Measurements from ENCODE around the gene FMN1. TPM values are rescaled to one million over a fixed set of nuclear protein-coding genes. Genes with fewer than 3 reads are reported as not detected.

The FMN1 gene
- polyA plus RNA-seq, 4 donors = 0.54 to 2.1 (median 0.86) TPM

DNA sequence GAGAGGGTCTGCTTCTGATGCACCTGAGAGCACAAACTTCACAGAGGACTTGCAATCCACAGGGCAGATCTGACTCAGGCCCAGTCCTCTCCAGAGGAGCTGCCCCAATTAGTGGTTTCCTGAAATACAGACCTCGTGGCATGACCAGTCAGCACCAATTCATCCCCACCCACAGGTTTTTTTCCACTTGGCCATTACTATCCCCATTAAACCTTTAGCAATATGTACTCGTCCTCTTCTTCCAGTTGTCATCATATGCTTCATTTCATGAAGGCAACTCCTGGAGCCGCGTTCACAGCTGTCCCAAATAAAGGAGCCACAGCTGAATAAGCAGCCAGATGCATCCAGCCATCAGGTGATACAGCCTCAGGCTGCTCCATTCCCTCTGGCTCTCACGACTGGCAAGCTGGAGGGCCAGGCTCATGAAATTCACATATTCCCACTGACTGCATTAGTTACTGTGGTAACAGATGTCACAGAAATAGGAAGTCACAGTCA is 163.1 kb downstream of the FMN1 start:
- no peak for DNase-seq
- Histone ChIP-seq H3K4me1 (ENCODE audit: control insufficient read depth in 3 of 3, insufficient read depth in 2 of 3, low read depth in 1 of 3, low read length in 2 of 3) (no peaks in the 10 kb centered on the region), H3K9me3 (ENCODE audit: control insufficient read depth in 2 of 2, insufficient read depth in 1 of 2, low read depth in 1 of 2, low read length in 1 of 2) (no peaks in the 10 kb centered on the region), H3K27ac (ENCODE audit: low read depth in 1 of 3, low read length in 2 of 3) (no peak overlapping the region), H3K36me3 (ENCODE audit: control insufficient read depth in 3 of 3, insufficient read depth in 2 of 3, low read depth in 1 of 3, low read length in 3 of 3) (no peaks in the 10 kb centered on the region), H3K27me3 (ENCODE audit: control insufficient read depth in 3 of 3, insufficient read depth in 3 of 3, low read length in 3 of 3) (no peaks in the 10 kb centered on the region), H3K4me3 (ENCODE audit: low read depth in 1 of 3, low read length in 3 of 3) (no peak overlapping the region)
- WGBS, 3 donors = 70 to 91% (median 73%) methylated on average over 5 of the region's 5 CpGs
- FAIRE-seq = no peak

DNA sequence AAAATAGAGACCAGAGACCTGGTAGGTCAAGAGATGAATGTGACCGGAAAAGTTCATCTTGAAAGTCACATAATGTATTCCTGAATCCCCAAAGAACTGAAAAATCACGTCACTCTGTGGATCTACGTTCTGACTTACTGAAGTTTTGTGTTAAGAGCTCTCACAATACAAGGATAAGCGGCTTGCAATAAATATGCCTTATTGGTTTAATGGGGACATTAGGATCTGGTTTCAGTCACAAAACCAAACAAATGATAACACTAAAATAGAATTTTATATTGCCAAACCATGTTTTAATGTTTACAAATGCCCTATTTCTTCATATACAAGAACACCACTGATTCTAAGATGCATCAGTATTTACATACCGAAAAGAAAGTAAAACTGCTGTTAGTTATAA is 164.2 kb downstream of the FMN1 start:
- no peak for FAIRE-seq
- H3K27ac ChIP-seq (ENCODE audit: low read depth in 1 of 3, low read length in 2 of 3) = no peak overlapping the region
- WGBS, 3 donors = 90 to 92% (median 92%) methylated on average over 5 of the region's 5 CpGs
- no peaks in the 10 kb centered on the region for H3K4me1 ChIP-seq (ENCODE audit: control insufficient read depth in 3 of 3, insufficient read depth in 2 of 3, low read depth in 1 of 3, low read length in 2 of 3)
- H3K27me3 ChIP-seq (ENCODE audit: control insufficient read depth in 3 of 3, insufficient read depth in 3 of 3, low read length in 3 of 3) = no peaks in the 10 kb centered on the region
- no peak for DNase-seq
- no peaks in the 10 kb centered on the region for H3K36me3 ChIP-seq (ENCODE audit: control insufficient read depth in 3 of 3, insufficient read depth in 2 of 3, low read depth in 1 of 3, low read length in 3 of 3)
- H3K9me3 ChIP-seq (ENCODE audit: control insufficient read depth in 2 of 2, insufficient read depth in 1 of 2, low read depth in 1 of 2, low read length in 1 of 2) = no peaks in the 10 kb centered on the region
- no peak overlapping the region for H3K4me3 ChIP-seq (ENCODE audit: low read depth in 1 of 3, low read length in 3 of 3)

DNA sequence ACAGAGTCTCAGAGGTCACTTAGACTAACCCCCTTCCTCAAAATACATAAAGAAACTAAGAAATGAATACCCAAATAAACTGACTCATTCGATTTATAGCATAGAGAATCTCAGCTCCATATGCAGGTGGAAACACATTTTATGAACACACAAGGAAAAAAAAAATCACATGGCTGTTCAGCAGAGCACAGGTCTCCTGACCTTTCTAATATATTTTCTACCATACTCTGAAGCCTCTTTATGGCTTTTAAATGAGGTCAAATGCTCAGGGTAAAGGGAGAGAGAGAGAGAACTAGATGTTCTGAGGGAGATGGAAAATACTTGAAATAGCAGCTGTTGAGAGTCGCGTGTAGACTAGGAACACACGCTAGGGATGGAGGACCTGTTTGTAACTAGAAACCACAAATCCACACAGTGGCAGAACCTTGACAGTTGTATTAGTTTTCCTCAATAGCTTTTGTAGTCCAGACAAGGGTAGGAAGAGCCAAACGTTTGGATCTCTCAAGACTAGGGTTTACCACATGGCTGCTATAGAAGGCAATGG is 165.3 kb downstream of the FMN1 start:
- FAIRE-seq = no peak
- no peak overlapping the region for H3K27ac ChIP-seq (ENCODE audit: low read depth in 1 of 3, low read length in 2 of 3)

GRCh38 chr15:33028495-33028894 is 166.0 kb downstream of the FMN1 start:
- Histone ChIP-seq H3K4me3 (ENCODE audit: low read depth in 1 of 3, low read length in 3 of 3) (no peak overlapping the region), H3K27ac (ENCODE audit: low read depth in 1 of 3, low read length in 2 of 3) (no peak overlapping the region), H3K4me1 (ENCODE audit: control insufficient read depth in 3 of 3, insufficient read depth in 2 of 3, low read depth in 1 of 3, low read length in 2 of 3) (no peaks in the 10 kb centered on the region), H3K36me3 (ENCODE audit: control insufficient read depth in 3 of 3, insufficient read depth in 2 of 3, low read depth in 1 of 3, low read length in 3 of 3) (no peaks in the 10 kb centered on the region), H3K9me3 (ENCODE audit: control insufficient read depth in 2 of 2, insufficient read depth in 1 of 2, low read depth in 1 of 2, low read length in 1 of 2) (no peaks in the 10 kb centered on the region), H3K27me3 (ENCODE audit: control insufficient read depth in 3 of 3, insufficient read depth in 3 of 3, low read length in 3 of 3) (no peaks in the 10 kb centered on the region)
- WGBS, 3 donors = 74 to 84% (median 78%) methylated on average over 4 of the region's 4 CpGs
- DNase-seq (no peak), FAIRE-seq (no peak)

More for the DNA sequence above, 165.3 kb downstream of the FMN1 start:
- no peaks in the 10 kb centered on the region for H3K9me3 ChIP-seq (ENCODE audit: control insufficient read depth in 2 of 2, insufficient read depth in 1 of 2, low read depth in 1 of 2, low read length in 1 of 2)
- no peaks in the 10 kb centered on the region for H3K27me3 ChIP-seq (ENCODE audit: control insufficient read depth in 3 of 3, insufficient read depth in 3 of 3, low read length in 3 of 3)
- H3K36me3 ChIP-seq (ENCODE audit: control insufficient read depth in 3 of 3, insufficient read depth in 2 of 3, low read depth in 1 of 3, low read length in 3 of 3) = no peaks in the 10 kb centered on the region
- H3K4me3 ChIP-seq (ENCODE audit: low read depth in 1 of 3, low read length in 3 of 3) = no peak overlapping the region
- no peak for DNase-seq
- no peaks in the 10 kb centered on the region for H3K4me1 ChIP-seq (ENCODE audit: control insufficient read depth in 3 of 3, insufficient read depth in 2 of 3, low read depth in 1 of 3, low read length in 2 of 3)
- 60 to 68% (median 67%) methylated on average over 5 of the region's 5 CpGs for WGBS, 3 donors

- Histone ChIP-seq H3K9me3 (ENCODE audit: control insufficient read depth in 2 of 2, insufficient read depth in 1 of 2, low read depth in 1 of 2, low read length in 1 of 2) (no peaks in the 10 kb centered on the region), H3K4me1 (ENCODE audit: control insufficient read depth in 3 of 3, insufficient read depth in 2 of 3, low read depth in 1 of 3, low read length in 2 of 3) (no peaks in the 10 kb centered on the region), H3K36me3 (ENCODE audit: control insufficient read depth in 3 of 3, insufficient read depth in 2 of 3, low read depth in 1 of 3, low read length in 3 of 3) (no peaks in the 10 kb centered on the region), H3K27me3 (ENCODE audit: control insufficient read depth in 3 of 3, insufficient read depth in 3 of 3, low read length in 3 of 3) (no peaks in the 10 kb centered on the region), H3K27ac (ENCODE audit: low read depth in 1 of 3, low read length in 2 of 3) (no peak overlapping the region), H3K4me3 (ENCODE audit: low read depth in 1 of 3, low read length in 3 of 3) (no peak overlapping the region)
- DNase-seq (no peak), FAIRE-seq (no peak)
- 46 to 50% (median 48%) methylated on average over 7 of the region's 7 CpGs for WGBS, 3 donors
Measured at GRCh38 chr15:33027306-33028035, 167.0 kb downstream of the FMN1 start.

DNA sequence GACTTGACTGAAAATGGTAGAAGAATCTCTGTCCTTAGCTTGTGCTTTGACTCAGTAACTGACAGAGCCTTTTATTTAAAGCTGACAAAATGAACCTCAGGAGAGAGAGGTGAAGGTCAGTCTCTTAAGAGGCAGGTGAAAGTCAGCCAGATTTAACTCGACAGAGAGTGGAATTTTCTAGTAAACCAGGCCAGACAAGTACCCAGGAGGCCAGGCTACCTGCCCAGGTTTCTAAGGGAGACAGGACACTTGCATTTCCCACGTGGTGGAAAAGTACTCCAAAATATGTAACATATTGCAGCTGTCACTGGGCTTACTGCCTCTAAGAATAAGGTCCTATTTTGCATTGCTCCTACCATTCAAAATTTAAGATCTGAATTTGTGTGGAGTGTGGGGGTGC is 167.9 kb downstream of the FMN1 start:
- WGBS, 3 donors = 14 to 17% (median 16%) methylated on average over 2 of the region's 2 CpGs
- no peaks in the 10 kb centered on the region for H3K36me3 ChIP-seq (ENCODE audit: control insufficient read depth in 3 of 3, insufficient read depth in 2 of 3, low read depth in 1 of 3, low read length in 3 of 3)
- no peaks in the 10 kb centered on the region for H3K27me3 ChIP-seq (ENCODE audit: control insufficient read depth in 3 of 3, insufficient read depth in 3 of 3, low read length in 3 of 3)
- H3K27ac ChIP-seq (ENCODE audit: low read depth in 1 of 3, low read length in 2 of 3) = no peak overlapping the region
- H3K4me3 ChIP-seq (ENCODE audit: low read depth in 1 of 3, low read length in 3 of 3) = no peak overlapping the region
- H3K9me3 ChIP-seq (ENCODE audit: control insufficient read depth in 2 of 2, insufficient read depth in 1 of 2, low read depth in 1 of 2, low read length in 1 of 2) = no peaks in the 10 kb centered on the region
- peak; percentile 15 to 26 for DNase-seq
- no peaks in the 10 kb centered on the region for H3K4me1 ChIP-seq (ENCODE audit: control insufficient read depth in 3 of 3, insufficient read depth in 2 of 3, low read depth in 1 of 3, low read length in 2 of 3)
- no peak for FAIRE-seq

GRCh38 chr15:33022629-33023028 is 171.9 kb downstream of the FMN1 start:
- H3K4me3 ChIP-seq (ENCODE audit: low read depth in 1 of 3, low read length in 3 of 3) = no peak overlapping the region
- H3K4me1 ChIP-seq (ENCODE audit: control insufficient read depth in 3 of 3, insufficient read depth in 2 of 3, low read depth in 1 of 3, low read length in 2 of 3) = no peaks in the 10 kb centered on the region
- no peak overlapping the region for H3K27ac ChIP-seq (ENCODE audit: low read depth in 1 of 3, low read length in 2 of 3)
- H3K36me3 ChIP-seq (ENCODE audit: control insufficient read depth in 3 of 3, insufficient read depth in 2 of 3, low read depth in 1 of 3, low read length in 3 of 3) = no peaks in the 10 kb centered on the region
- 51 to 77% (median 72%) methylated on average over 2 of the region's 2 CpGs for WGBS, 3 donors
- DNase-seq (no peak), FAIRE-seq (no peak)
- H3K9me3 ChIP-seq (ENCODE audit: control insufficient read depth in 2 of 2, insufficient read depth in 1 of 2, low read depth in 1 of 2, low read length in 1 of 2) = no peaks in the 10 kb centered on the region
- no peaks in the 10 kb centered on the region for H3K27me3 ChIP-seq (ENCODE audit: control insufficient read depth in 3 of 3, insufficient read depth in 3 of 3, low read length in 3 of 3)

DNA sequence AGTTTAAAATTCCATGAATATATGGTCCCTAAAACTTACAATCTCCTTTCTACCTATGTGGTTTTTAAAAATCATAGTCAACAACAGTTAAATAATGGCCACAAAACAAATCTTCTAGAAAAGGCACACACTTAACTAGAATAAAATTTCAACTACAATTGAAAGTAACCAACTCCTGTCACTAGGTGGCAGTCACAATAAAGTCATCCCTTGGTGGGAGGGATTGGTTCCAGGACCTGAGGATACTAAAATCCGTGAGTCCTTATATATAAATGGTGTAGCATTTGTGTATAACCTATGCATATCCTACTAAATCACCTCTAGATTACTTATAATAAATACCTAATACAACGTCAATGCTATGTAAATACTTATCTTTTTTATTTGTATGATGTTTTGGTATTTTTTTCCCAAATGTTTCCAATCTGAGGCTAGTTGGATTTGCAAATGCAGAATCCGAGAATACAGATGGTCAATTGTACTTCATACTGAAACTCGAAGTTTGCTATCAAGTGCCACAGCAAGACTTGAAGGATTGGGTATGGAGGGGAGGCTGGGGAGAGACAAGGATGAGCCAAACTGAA is 172.6 kb downstream of the FMN1 start:
- FAIRE-seq = no peak
- no peaks in the 10 kb centered on the region for H3K4me1 ChIP-seq (ENCODE audit: control insufficient read depth in 3 of 3, insufficient read depth in 2 of 3, low read depth in 1 of 3, low read length in 2 of 3)
- H3K4me3 ChIP-seq (ENCODE audit: low read depth in 1 of 3, low read length in 3 of 3) = no peak overlapping the region
- WGBS, 3 donors = 24 to 30% (median 29%) methylated on average over 4 of the region's 4 CpGs
- DNase-seq = peak; percentile 42 to 59
- no peaks in the 10 kb centered on the region for H3K27me3 ChIP-seq (ENCODE audit: control insufficient read depth in 3 of 3, insufficient read depth in 3 of 3, low read length in 3 of 3)
- H3K27ac ChIP-seq (ENCODE audit: low read depth in 1 of 3, low read length in 2 of 3) = no peak overlapping the region
- H3K9me3 ChIP-seq (ENCODE audit: control insufficient read depth in 2 of 2, insufficient read depth in 1 of 2, low read depth in 1 of 2, low read length in 1 of 2) = no peaks in the 10 kb centered on the region
- no peaks in the 10 kb centered on the region for H3K36me3 ChIP-seq (ENCODE audit: control insufficient read depth in 3 of 3, insufficient read depth in 2 of 3, low read depth in 1 of 3, low read length in 3 of 3)
